GM19324 (cell line): ENCODE results near the gene CCNA1.

Experiments used
- ATAC-seq: cut with Tn5 transposase; IDR thresholded peaks from one replicate; pipeline ENCODE4 v1.9.1; 2021; ENCODE audit warnings: mild to moderate bottlenecking, moderate library complexity; ENCODE audit not compliant: unreplicated experiment, low FRiP score

The CCNA1 gene

DNA sequence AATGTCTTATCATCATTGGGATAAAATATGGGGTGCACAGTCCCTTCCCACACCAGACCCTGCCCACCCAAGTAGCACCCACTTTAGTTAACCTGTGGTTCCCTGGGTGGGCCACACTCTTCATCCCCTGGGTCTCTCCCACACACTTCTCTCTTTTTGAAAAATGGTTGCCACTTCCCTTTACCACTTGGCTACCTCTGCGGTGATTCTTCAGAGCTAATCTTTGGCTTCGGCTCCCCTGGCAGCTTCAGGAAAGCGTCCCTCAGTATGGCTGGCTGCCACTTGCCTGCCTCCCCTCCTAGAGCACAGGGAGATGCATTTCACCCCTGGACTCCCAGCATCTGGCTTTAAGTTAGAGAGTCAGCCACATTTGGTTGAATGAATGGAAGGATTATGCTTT lies 18.2 kb downstream of the CCNA1 start:
- ATAC-seq = no peak

DNA sequence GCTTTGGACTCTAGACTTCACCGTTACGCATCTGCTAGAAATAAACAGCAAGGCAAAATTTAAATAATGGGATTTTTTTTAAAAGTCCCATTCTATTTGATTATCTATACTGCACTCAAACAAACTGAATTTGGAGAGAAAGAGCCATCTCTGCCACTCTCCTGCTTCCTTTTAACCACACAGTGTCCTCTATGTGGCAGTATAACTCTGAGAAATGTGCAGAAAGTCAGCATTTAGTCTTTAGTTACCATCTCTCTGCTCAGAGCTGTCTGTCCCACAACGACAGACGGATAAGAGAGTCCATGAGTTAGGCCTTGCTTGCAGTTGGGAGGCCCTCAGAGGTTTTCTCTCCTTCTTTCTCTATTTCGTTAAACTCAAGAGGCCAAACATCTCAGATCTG lies 21.2 kb downstream of the CCNA1 start:
- no peak for ATAC-seq

DNA sequence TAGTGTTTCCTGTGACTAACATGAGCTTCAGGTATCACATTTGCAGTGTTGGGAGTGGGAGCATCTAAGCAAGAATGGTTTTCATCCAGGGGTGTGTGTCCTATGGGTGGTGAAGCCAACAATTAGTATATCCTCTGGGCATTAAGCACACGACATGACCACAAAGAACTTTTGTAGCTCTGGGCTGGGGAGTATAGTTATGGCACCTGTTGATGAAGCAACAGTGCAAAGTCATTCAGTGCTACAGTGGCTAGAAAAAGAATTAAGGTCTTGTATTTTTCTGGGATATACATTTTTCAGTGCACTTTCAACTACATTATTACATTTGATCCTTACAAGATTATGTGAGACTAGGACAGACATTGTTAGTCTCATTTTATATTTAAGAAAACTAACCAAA lies 21.8 kb downstream of the CCNA1 start:
- no peak for ATAC-seq

DNA sequence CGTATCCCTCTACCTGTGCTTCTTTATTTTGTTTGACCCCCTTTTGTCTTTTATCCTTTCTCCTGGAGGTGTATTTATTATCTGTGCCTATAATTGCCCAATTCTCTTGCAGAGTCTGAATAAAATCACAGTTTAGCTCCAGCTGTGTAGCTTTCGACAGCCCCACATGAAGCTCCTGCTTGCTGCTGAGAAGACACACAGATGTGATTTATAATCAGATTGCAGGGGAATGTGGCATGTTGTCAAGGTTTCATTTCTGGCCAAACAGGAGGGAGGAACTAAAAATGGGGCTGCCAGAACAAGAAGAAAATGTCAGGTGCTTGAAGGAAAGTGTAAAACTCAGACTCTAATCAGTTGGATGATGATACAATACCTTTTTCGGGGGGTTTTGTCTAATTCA lies 22.7 kb downstream of the CCNA1 start:
- ATAC-seq = no peak

DNA sequence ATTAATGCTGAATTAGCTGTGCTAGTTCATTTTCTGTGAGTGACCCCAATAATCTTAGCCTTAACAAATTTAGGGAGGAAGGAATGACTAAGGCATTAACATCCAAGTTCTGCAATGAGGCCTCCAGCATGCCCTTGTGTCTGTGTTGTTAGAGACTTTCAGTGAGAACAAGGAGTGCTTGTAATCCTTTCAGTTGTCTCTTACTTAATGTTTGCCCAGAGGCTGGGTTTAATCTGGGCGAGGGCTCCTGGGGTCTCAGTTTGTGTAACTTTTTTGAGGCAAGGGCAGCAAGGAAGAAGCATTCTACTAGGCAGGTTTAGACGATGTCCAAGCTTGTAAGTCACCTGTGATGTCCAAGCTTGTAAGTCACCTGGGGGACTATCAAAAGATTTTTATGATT lies 24.3 kb downstream of the CCNA1 start:
- no peak for ATAC-seq

DNA sequence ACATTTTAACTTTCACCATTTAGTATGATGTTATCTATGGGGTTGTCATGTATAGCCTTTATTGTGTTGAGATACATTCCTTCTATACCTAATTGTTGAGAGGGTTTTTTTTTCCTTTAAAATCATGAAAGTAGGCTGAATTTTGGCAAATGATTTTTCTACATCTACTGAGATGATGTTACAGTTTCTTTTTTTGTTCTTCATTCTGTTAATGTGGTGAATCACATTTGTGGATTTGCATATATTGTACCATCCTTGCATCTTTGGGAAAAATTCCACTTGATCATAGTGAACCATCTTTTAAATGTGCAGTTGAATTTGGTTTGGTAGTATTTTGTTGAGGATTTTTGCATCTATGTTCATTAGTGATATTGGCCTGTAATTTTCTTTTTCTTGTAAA lies 29.2 kb downstream of the CCNA1 start:
- ATAC-seq = no peak

DNA sequence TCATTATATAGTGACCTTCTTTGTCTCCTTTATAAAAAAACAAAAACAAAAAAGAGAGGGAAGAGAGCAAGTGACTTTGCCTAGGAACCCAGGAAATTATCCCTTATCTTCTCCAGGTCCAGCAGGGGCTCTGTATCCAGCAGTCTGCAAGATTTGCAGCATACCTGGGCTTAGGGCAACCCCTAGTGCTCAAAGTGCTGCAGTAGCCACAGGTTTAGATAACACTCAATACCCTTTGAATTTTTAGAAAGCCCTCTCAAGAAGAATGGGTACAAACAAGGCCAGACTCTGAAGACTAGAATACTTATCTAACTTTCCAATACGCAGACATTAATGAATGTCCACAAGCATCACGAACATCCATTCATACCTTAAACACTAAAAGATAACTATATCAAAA lies 43.2 kb downstream of the CCNA1 start:
- ATAC-seq = no peak

DNA sequence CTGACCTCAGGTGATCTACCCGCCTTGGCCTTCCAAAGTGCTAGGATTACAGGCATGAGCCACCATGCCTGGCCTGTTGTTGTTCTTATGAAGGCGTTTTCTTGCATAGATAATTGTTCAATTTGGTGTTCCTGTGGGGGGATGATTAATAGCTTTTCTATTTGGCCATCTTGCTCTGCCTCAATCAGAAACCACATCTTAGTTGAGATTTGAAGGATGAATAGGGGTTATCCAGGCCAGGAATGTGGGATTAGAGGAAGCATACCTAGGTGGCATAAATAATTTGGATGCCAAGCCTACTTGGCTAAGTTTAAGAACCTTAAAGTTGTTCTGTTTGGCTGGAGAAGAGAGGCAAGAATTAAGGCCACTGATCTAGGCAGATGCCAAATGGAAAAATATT lies 44.4 kb downstream of the CCNA1 start:
- ATAC-seq = no peak

DNA sequence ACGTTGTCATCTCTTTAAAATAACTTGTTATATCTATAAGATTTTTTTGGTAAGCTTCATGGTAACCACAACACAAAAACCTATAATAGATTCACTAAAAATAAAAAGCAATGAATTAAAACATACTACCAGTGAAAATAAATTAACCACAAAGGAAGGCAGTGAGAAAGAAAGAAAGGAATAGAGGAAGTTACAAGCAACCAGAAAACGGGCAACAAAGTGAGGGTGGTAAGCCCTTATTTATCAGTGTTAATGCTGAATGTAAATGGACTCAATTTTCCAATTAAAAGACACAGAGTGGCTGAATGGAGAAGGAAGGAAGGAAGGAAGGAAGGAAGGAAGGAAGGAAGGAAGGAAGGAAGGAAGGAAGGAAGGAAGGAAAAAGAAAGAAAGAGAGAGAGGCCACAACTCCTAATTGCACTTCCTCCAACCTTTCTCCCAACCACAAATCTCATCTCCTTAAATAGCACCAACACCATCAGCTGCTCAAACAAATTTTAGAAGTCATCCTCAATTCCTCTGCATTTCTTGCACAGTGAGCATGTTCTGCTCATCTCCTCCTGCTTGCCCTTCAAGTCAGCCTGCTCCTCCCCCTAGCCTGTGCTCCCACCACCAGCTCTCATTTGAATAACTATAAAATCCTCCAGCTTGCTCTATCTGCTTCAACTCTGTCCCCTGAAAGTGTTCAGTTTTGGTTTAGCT lies 48.6 kb downstream of the CCNA1 start:
- no peak for ATAC-seq

DNA sequence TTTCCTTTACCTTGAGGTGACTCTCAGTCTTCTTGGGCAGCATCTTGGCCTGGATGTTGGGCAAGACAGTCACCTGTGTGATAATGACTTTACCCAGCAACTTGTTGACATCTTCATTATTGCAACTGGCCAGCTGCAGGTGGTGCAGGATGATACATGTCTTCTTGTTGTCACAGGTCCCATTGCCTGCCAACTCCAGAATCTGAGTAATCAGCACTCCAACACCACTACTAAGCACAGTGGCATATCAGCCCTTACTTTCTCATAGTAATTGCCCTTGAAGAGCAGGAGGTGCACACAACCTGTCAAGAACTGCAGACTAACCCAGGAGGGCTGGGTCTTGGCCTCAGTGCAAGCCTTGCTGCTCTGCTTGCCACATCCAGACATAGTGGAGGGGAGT lies 57.8 kb downstream of the CCNA1 start:
- no peak for ATAC-seq
